HG02678 (cell line): Measurements from ENCODE around the gene ERVW-1.
A peak's percentile ranks its signal among the peaks of the same experiment; 100 is the strongest.
"Not testable (repeated sequence)": the region's sequence is repeated elsewhere in the genome, so short reads cannot be mapped to it uniquely, and the experiment has no call there.

ENCODE experiments used
- ATAC-seq: cut with Tn5 transposase; IDR thresholded peaks from one replicate; pipeline ENCODE4 v1.9.1; 2021; ENCODE audit warnings: mild to moderate bottlenecking, moderate library complexity; ENCODE audit not compliant: unreplicated experiment

The ERVW-1 gene

DNA sequence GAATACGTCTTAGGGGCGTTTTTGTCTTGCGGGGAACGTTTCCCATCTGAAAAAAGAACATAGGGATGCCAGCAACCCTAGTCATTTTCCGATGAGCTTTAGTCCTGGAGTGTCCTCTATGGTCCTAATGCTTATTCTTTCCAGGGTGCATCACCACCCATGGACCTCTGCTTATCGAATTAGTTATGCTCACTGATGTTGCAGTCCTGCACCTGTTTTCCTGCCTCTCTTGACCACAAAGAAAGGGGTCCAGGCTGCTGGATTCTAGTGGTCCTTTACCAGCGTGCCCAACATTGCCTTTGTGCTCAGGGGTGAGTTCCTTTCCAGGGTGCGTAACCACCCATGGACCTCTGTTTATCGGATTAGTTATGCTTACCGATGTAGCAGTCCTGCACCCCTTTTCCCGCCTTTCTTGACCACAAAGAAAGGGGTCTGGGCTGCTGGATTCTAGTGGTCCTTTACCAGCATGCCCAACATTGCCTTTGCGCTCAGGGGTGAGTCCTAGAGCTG lies 2.4 kb downstream of the ERVW-1 start:
- ATAC-seq = not testable (repeated sequence)

DNA sequence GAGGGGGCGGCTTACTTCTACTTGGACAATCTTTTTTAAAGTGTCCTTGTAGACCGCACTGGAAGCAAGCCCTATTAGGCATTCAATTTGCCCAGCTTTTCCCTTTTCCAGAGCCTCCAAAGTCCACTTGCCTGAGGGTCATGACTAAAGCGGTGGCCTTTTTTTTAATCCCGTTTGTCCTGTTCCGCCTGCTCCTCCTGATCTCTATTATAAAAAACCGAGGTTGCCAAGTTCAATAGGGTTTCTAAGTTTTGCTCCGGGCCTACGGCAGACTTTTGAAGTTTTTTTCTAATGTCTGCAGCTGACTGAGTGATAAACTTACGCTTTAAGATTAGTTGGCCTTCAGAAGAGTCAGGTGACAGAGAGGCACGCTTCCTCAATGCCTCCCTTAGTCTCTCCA lies 3.8 kb downstream of the ERVW-1 start:
- not testable (repeated sequence) for ATAC-seq

DNA sequence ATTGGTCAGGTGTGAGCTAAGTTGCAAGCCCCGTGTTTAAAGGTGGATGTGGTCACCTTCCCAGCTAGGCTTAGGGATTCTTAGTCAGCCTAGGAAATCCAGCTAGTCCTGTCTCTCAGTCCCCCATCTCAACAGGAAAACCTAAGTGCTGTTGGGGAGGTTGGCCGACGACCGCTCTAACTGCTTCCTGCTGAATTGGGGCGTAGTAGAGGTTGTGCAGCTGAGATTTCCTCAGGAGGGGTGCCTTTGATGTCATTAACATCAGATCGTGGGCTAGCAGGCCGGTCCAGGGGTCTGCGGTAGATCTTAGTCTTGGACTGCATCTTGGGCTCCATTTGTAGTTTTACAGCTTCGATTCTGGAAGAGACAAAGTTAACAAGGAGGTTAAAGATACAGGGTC lies 9.2 kb downstream of the ERVW-1 start:
- ATAC-seq = not testable (repeated sequence)

DNA sequence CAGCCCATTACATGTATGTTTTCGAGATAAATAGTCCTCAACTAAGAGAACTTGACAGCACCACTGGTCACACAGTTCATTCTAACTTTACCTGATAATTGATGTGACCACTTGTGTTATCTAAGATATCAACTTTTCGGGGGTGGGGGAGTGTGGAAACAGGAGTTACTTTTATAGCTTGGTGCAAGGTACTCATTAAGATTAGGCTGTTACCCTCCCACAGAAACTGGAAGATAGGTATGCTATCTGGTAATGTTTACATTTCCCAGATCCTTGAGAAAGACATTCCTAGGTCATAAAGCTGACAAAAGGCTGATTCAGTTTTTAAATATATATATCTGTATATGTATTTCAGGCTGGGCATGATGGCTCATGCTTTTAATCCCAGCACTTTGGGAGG lies 11.1 kb downstream of the ERVW-1 start:
- ATAC-seq = no peak

DNA sequence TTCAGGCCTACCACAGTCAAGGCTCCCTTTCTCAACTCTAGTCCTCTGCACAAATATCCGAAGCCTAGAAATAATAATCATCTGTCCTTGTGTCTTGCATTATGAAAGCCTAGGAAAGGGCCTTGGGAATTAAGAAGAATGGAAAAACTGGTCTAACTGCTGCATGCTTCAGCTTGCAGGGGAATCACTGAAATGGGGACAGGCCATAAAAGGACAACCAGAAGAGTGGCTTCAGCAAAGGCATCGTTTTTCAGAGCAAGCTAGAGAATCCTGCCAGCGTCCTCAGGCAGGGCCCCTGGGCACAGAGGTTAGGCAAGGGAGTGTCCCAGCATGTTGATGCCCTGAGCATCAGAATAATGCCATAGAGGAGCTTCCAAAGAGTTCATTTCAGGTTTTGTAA lies 13.2 kb downstream of the ERVW-1 start:
- ATAC-seq = no peak

DNA sequence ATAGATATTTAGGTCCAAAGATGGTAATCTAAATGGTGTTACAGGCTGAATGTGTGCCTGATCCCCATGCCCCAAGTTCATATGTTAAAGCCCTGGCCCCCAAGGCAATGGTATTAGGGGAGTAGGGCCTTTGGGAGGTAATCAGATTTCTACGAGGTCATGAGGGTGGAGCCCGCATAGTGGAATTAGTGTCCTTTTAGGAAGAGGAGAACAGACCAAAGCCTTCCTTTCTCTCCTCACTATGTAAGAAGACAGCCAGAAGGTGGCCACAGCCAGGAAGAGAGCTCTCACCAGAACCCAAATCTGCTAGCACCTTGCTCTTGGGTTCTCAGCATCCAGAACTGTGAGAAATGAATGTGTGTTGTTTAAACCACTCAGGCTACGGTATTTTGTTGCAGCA lies 15.2 kb downstream of the ERVW-1 start:
- no peak for ATAC-seq

DNA sequence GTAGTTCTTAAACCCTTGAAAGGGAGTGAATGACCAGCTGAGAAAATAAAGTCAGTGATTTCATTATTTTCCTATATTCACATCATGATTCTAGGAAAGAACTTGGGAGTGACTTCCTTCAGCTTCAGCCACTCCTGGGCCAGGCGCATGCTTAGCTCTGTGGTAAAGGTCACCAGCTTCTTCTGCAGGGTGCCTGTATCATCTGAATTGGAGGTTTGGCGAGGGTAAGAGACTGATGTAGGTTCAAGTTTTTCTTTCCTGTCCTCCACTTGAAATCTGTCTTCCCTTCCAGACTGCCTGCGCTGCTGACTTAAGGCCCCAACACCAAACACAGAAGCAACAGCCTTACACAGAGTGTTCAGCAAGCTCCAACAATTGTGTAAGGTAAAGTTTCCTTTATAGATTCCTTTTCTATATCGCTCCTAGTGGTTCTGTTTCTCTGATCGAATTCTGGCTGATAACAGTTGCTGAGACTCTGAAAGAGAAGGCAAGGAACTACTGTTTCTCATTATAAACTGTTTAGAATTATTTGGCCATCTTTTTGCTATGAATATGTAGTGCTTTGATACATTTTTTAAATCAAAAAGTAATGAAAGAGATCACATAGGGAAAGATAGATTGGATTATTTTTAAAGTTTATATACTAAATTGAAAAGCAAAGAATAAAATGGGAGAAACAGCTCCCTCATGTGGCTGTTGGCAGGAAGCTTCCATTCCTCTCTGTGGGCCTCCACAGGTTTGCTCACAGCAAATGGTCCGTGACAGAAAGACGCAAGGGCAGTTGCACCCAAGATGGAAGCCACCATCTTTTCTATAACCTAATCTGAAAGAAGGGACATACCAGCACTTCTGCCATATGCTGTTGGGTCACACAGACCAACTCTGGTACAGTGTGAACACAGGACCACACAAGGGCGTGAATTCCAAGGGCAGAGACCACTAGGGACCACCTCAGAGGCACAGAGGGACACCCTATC lies 16.4 kb downstream of the ERVW-1 start:
- peak; percentile 57 for ATAC-seq

DNA sequence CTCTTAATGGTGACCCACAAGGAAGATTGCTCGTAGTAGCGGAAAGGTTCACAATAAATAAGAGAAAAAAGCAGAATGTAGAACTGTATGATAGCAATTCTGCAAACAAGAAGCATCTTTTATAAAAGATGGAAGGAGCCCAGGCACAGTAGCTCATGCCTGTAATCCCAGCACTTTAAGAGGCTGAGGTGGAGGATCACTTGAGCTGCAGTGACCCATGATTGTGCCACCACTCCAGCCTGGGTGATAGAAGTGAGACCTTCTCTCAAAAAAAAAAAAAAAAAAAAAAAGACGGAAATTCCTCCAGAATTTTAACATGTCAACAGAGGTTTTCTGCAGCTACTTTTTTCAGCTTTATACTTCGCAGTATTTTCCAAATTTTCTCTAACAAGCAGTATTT lies 17.2 kb downstream of the ERVW-1 start:
- ATAC-seq = no peak

DNA sequence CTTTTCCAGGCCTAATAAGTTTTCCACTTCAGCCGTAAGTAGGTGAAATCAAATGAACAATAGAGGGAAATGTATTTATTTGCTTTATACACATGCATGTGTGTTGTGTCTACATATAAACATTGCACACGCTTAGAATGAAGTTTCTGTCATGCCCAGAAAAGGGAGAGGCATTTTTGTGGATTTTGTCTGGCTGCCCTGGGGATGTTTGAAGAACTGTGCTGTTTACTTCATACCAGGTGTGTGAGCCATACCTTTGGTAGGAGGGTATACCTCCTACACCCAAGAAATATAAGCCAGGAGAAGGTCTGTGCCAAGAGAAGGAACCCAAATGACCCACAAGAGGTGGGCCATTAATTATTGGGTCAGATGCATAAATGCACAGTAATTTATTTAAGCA lies 17.6 kb downstream of the ERVW-1 start:
- ATAC-seq = no peak

DNA sequence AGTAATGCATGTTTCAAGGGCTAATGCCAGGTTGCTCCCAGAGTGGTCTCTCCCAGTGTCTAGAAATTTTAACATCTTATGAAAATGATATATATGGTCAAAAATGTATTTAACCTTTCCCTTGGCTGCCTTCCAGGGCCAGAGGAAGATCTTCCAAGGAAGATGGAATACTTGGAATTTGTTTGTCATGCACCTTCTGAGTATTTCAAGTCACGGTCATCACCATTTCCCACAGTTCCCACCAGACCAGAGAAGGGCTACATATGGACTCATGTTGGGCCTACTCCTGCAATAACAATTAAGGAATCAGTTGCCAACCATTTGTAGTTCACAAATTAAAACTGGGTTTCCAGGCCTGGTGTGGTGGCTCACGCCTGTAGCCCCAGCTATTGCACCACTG lies 21.5 kb downstream of the ERVW-1 start:
- ATAC-seq = no peak

DNA sequence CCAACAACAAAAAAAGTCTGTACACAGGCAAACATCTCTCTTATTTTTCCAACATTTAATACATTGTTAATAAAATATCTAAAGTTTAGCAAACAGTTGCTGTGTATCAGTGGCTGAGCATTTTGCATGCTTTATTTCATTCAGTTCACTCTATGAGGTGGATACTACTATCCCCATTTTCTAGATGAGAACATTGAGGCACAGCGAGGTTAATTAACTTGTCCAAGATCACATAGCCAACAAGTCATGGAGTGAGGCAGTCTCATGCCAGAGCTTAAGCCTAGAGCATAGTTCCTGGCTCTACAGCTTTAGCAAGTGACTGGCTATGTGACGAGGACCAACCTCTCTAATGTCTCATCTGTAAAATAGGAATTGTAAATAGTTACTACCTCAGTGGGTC lies 26.1 kb downstream of the ERVW-1 start:
- no peak for ATAC-seq

DNA sequence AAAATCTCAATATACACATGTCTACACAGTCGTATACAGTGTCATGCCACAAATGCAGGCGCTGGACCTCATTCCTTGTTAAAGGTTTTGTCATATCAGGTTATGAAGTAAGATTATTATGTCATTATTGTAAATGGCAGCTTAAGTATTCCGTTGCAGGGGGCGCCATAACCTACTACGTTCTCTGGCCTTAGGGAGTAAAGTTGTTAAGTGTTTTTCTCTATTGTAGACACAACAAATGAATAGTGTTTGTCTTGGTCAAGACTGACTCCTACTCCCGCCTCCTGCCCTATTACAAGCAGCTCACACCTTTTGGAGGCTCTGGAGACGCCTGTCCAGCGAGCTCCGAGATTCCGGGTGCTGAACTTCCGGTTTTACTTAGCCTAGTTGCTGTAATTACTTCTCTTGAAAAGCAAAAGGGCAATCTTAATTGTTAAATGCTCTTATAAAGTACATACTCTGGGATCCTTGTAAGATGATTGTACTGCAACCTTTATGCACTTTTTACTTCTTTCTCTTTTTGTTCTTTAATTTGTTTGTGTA lies 29.5 kb downstream of the ERVW-1 start:
- peak; percentile 41 for ATAC-seq

DNA sequence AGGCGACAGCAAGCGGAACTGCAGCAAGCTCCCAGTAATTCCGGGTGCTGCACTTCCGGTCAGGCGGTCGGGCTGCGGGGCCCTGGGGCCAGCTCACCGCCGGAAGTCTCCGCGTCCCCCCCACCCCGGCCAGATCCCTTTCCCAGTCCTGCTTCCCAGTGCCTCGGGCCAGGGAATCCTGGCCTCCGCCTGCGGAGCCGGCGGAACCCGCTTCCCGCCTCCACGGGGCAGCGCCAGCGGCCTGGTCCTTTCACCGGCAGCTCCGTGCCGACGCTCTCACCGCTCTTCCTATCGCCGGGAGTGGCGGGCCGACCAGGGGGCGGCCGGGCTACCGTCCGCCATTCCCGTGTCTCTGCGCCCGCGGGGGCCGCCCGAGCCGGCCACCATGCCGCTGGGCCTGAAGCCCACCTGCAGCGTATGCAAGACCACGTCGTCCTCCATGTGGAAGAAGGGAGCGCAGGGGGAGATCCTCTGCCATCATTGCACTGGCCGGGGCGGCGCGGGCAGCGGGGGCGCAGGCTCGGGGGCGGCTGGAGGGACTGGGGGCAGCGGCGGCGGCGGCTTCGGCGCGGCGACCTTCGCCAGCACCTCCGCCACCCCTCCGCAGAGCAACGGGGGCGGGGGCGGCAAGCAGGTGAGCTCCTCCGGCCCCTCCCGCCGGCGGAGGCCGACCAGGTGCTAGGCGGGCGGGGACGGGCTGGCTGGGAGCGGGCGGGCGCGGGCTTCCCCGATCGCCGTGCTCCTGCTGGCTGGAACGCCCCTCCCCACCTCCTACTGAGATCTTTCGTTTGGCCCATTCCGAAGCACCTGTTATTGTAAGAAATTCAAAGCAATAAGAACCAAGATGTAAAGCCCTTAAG lies 30.2 kb downstream of the ERVW-1 start, which contains the start of gene GATAD1:
Gene GATAD1, plus strand, starts transcription at position 138 of the 860 bp plus-strand sequence. Its CDS starts 248 bp downstream, at position 386.
- peak; percentile 91 for ATAC-seq

DNA sequence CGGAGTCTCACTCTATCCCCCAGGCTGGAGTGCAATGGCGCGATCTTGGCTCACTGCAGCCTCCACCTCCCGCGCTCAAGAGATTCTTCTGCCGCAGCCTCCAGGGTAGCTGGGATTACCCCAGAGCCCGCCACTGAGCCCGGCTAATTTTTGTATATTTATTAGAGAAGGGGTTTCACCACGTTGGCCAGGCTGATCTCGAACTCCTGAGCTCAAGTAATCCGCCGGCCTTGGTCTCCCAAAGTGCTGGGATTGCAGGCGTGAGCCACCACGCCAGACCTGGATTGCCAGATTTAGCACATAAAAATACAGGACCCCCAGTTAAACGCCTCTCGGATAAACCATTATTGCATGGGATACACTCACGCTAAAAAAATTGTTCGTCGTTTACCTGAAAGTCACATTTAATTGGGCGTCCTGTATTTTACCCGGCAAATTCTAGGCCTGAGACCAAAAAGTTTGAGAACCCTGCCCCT lies 30.8 kb downstream of the ERVW-1 start:
- no peak for ATAC-seq

DNA sequence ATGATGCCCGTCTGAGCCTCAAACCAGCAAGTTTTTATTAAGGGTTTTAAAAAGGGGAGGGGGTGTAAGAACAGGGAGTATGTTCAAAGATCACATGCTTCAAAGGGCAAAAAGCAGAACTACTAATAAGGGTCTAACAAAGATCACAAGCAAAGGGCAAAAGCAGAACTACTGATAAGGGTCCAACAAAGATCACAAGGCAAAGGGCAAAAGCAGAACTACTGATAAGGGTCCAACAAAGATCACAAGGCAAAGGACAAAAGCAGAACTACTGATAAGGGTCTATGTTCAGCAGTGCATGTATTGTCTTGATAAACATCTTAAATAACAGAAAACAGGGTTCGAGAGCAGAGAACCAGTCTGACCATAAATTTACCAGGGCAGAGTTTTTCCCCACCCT lies 35.0 kb downstream of the ERVW-1 start:
- ATAC-seq = not testable (repeated sequence)

DNA sequence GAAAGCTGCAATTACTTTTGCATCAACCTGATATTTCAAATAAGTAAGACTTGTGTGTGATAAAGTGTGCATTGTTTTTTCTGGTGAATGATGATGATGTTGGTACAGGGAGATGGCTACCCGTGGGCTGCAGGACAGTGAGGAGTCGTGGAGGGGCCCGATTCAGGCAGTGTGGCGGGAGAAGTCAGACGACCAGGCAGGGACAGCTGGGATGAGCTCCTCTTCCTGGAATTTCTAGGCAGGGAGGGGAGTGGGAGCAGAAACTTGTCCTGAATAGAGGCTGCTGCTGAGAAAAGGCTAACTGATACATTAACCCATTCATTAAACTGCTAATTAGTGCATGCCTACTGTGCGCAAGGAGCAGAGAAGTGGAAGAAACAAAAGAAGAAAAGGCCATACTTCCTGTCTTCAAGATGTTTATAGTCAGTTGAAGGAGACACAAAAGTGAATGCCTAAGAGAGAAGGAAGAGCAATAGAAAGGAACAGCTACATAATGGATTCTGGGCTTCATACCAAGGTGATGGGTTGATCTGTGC lies 39.7 kb downstream of the ERVW-1 start:
- ATAC-seq = no peak

DNA sequence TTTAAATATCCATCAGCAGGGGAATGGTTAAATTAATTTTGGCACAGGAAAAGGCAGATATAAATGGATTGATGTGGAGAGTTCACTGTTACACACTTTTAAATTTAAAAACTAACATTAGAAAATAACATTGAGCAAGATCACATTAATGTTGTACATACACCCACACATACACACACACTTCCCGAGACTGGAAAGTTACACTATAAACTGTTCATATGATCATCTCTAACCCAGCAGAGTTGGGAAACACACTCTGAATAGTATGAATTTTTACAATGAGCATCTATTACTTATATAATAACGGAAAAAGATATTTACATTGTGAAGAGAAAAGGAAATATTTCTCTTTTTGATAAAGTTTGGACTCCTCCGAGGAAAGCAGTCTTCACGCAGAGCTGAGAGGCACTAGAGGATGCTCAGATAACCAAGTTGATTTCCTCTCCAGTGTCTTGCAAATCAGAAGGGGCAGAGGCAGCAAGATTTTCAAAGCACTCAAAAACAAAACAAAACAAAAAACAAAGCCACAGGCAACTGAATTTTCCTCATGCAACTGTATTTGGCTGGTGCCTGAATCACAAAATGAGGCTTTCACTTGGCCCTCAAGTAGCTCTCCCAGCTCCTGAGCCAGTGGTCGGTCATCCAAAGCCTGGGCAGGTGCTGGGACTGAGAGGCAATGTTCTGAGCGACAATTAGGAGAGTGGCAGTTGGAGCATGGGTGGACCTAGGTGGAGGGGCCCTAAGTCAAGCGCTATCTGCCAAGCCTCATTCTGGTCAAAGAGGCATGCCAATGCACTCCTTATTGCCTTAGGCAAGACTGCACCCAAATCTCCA lies 40.9 kb downstream of the ERVW-1 start:
- ATAC-seq = no peak

DNA sequence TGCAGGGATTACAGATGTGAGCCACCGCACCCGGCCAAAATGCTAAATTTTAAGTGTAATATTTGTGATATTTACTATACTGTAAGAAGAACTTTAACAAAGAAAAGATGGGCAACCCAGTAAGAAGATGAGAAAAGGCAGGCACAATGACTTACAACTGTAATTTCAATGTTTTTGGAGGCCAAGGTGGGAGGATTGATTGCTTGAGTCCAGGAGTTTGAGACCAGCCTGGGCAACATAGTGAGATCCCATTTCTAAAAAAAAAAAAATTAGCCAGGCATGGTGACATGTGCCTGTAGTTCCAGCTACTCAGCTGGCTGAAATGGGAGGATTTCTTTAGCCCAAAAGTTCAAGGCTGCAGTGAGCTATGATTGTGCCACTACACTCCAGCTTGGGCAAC lies 42.2 kb downstream of the ERVW-1 start:
- no peak for ATAC-seq

DNA sequence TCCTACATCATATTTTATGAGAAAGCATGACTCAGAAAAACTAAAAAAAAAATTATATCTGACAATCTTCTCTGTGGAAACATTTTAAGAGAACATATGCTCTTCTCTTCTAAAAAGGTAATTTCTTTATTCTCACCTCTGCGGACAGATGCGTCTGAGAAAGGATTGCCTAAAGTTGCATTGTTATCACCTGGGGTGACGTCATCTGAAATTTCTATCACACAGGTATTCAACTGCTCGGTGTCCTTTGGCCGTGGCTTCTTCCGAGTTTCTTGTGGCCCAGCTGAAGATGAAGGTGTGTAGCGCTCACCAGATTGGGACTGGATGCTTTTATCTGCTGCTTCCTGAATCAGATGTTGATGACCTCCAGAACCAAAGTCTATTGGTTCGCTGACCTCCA lies 44.7 kb downstream of the ERVW-1 start:
- no peak for ATAC-seq
